AG08395 (cell line): Measurements from ENCODE around the gene FRAT2.
"Not testable (repeated sequence)": the region's sequence is repeated elsewhere in the genome, so short reads cannot be mapped to it uniquely, and the experiment has no call there.

Experiments used
- DNase-seq: peaks from one replicate; pipeline ENCODE4 v3.0.0; 2012; ENCODE audit warnings: mixed read lengths, low spot score

Gene FRAT2

DNA sequence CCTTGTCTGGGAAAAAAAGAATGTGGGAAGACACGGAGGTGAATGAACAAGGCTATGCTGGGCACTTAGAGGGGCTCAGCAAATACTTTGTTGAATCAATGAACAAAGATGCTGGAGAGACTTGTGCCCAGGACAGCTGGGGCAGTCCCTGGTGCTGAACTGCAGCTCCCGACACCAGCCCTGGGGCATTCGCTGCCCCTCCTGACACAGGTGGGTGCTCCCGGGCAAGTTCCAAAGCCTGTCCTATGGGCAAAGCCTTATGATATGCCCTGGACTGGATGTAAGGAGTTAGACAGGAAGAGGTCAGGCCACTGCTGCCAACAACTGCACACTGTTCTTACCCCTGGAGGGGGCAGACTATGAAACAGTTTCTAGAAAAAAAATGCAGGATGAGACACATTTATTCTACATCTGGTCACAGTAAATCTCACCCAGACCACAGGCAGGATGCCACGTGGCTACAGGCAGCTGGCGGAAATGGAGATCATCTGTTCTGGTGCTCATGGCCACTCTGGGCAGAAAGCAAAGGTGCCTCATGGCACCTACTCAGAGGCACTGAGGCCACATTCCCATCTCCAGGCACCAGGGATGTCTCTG is 21.9 kb upstream of the FRAT2 start:
- peak; percentile 78 for DNase-seq

DNA sequence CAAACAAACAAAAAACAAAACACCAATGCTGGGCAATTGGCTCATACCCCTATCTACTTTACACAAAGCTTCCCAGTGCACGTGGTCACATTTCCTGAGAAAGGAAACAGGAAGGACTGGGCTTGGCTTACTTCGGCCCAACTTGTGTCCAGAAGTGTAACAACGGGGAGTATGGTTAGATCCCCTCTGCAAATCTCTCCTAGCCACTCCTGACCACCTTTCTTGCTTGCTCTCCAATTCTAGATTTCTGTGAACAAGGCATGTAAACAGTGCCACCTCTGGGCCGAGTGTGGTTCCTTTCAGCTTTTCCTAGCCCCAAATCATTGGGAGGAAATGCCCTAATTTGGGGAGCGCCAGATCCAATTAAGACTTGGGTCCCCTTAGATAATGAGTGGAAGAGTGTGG is 21.0 kb upstream of the FRAT2 start:
- peak; percentile 24 for DNase-seq

- DNase-seq, result no peak
Measured at GRCh38 chr10:97353945-97354344, 19.4 kb upstream of the FRAT2 start.

- no peak for DNase-seq
Measured at GRCh38 chr10:97349752-97350513, 15.4 kb upstream of the FRAT2 start.

DNA sequence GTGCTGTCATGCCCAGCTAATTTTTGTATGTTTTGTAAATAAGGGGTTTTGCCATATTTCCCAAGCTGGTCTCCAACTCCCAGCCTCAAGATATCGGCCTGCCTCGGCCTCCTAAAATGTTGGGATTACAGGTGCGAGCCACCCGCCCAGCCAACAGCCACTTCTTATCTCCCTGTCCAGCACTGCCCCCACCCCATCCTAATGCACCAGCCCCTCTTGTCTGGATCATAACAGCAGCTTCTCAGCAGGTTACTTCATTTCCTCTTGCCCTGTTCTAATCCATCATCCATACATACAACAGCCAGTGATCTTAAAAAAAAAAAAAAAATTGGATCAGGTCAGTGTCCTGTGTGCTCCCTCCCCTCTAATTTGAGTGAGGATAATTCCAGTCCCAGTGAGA is 12.8 kb upstream of the FRAT2 start:
- no peak for DNase-seq

DNA sequence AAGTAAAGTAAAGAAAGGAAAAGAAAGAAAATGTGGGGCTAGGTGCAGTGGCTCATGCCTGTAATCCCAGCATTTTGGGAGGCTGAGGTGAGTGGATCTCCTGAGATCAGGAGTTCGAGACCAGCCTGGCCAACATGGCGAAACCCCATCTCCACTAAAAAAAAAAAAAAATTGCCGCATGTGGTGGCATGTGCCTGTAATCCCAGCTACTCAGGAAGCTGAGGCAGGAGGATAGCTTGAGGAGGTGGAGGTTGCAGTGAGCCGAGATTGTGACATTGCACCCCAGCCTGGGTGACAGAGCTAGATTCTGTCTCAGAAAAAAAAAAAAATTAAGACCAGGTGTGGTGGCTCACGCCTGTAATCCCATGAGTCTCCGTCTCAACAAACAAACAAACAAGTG is 9.1 kb upstream of the FRAT2 start:
- DNase-seq, result not testable (repeated sequence)

DNA sequence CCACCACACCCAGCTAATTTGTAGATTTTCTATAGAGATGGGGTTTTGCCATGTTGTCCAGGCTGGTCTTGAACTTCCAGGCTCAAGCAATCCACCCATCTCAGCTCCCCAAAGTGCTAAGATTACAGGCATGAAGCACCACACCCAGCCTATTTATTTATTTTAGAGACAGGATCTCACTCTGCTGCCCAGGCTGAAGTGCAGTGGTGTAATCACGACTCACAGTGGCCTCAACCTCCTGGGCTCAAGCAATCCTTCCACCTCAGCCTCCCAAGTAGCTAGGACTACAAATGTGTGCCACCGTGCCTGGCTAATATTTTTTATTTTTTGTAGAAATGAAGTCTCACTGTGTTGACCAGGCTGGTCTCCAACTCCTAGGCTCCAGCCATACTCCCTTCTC is 6.9 kb upstream of the FRAT2 start:
- no peak for DNase-seq

DNA sequence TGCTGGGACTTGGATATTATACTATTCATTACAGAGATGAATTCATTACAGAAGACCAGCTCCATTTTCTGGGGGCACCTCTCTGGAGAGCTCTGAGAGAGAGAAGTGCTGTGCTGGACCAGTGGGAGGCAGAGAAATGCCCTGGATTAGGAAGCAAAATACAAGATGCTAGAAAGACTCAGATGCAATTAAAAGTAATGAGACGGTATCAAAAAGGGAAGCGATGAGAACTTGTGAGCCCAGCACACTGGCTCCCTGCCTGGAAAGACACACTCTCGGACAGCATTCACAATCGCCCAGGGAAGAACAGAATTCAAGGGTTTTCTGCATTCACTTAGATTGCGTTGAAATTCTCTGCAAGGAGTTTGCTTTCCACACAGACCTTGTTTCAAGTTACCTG is 3.5 kb upstream of the FRAT2 start:
- DNase-seq, result no peak

GRCh38 chr10:97336942-97337831 is 2.7 kb upstream of the FRAT2 start:
- DNase-seq, result no peak

GRCh38 chr10:97336446-97336845 is 1.9 kb upstream of the FRAT2 start:
- no peak for DNase-seq

GRCh38 chr10:97336006-97336405 is 1.5 kb upstream of the FRAT2 start:
- DNase-seq, result no peak

DNA sequence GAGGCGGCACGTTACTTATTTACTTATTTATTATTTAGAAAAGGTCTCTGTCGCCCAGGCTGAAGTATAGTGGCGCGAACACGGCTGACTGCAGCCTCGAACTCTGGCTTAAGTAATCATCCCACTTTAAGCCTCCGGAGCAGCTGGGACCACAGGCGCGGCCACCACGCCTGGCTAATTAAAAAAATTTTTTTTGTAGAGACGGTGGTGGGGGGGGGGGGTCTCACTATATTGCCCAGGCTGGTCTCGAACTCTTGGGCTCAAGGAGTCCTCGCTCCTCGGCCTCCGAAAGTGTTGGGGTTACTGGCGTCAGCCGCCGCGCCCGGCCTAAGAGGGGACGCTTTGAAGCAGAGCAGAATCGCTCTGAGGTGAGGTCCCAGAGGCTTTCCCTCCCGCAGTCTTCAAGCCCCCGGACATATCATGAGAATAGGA is 675 bp upstream of the FRAT2 start:
- DNase-seq, result no peak

DNA sequence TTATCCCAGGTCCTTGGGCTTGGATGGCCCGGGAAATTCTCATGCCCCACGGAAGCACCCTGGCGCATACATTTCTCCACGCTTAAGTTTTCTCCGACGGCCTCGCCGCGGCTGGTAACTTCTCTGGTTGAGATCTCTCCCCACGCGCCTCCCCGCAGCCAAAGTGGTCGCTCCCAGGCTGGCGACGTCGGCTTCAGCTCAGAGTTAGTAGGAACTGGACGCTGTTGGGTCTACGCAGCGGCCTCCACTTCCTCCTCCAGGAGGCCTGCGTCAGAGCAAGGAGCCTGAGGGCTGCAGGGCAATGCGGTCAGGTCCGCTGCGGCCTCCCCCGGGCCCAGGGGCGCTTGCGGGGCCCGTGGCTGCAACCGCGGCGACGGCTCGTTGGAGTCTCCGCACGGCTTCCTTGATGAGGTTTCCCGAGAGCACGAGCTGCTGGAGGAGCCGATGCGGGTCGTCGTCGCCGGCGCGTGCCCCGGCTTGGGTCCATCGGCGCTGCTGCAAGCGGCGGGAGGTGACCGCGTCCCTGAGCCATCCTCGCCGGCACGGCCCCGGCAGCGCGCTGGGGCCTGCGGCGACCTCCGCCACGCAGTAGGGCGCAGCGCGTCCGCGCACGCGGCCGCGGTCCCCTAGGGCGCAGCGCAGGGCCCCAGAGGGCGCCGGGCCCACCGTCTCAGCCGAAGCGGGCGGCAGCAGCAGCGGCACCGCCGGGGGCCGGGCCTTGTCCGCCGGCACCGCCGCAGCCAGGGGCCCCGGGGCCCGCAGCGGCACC is 744 bp downstream of the FRAT2 start:
- DNase-seq, result peak; percentile 28

GRCh38 chr10:97333351-97333600 is 1.3 kb downstream of the FRAT2 start:
- DNase-seq, result peak; percentile 20

DNA sequence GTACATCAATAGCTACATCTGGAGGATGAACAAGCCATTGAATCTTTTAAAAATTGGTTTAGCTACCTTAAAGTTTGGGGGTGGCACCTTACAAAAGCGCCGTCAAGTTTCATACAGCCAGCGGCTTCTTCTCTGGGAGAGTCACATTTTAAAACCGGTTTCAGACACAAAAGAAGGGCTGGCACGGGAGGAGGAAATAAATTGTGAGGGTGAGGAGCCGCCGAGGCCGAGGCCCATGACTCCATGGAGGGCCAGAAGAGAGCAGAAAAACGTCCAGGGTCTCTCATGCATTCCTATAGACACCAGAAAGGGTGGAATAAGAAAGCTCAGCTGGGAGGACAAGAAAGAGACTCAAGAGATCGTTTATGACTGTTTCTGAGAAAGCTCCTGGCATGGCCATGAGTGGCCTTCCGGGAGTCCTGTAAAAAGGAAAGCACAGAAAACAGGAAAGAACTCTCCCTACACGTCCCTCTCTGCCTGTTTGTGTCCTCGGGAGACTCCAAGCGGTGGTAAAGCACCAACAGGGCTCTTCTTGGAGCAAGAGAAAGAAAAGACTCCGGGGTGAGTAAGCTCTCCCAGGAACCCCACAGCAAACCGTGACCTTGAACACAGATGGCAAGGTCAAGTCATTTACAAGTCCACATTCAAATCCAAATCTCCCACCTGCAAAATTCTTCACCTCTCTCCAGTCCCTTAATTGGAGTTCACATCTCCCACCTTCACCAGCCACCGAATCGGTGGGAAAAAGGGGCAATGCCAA is 1.8 kb downstream of the FRAT2 start:
- peak; percentile 83 for DNase-seq

GRCh38 chr10:97331153-97331703 is 3.3 kb downstream of the FRAT2 start:
- no peak for DNase-seq

- no peak for DNase-seq
Measured at GRCh38 chr10:97329766-97330165, 4.8 kb downstream of the FRAT2 start.

- DNase-seq, result no peak
Measured at GRCh38 chr10:97328646-97329453, 5.7 kb downstream of the FRAT2 start.

- no peak for DNase-seq
Measured at GRCh38 chr10:97327348-97328294, 6.9 kb downstream of the FRAT2 start.
